ENCODE data around the gene JADE2. TPM values are rescaled to one million over a fixed set of nuclear protein-coding genes. Genes with fewer than 3 reads are reported as not detected.

JADE2 gene
- total and polyA plus RNA-seq, 2 of the 8 experiments (the other 6 are each of a cell fraction or from before 2014, with no cell fraction given) = 19.2 to 55.8 TPM

GRCh38 chr5:134479839-134480238 lies 45.6 kb upstream of the JADE2 start:
- H2BK12ac ChIP-seq (ENCODE audit: low read depth, low read length) = no peak overlapping the region
- no peak overlapping the region for H3K9ac ChIP-seq (replicated peaks in 1 of 4; ENCODE audit: extremely low read depth in 1 of 4, low read depth in 3 of 4, low read length in 3 of 4)
- no peak overlapping the region for H2BK120ac ChIP-seq (replicated peaks; ENCODE audit: low read depth, low read length)
- H3K56ac ChIP-seq (replicated peaks; ENCODE audit: insufficient read length, low read depth, low read length) = no peak overlapping the region
- FAIRE-seq (no peak), DNase-seq (ENCODE audit: low read depth in 1 of 2, low spot score in 2 of 2) (no peak)
- H3K4ac ChIP-seq (replicated peaks; ENCODE audit: insufficient read length, low read depth, low read length) = no peak overlapping the region
- TF ChIP-seq CTCF (IDR thresholded peaks at IDR 0.05; ENCODE audit: control extremely low read depth in 1 of 3, insufficient read depth in 1 of 3, low read depth in 1 of 3, low read length in 3 of 3) = no peak
- no peak overlapping the region for H2BK15ac ChIP-seq (ENCODE audit: low read length)
- H3K14ac ChIP-seq (ENCODE audit: insufficient read length) = no peak overlapping the region
- no peak overlapping the region for H3K23ac ChIP-seq (ENCODE audit: insufficient read length)
- H2BK5ac ChIP-seq (ENCODE audit: low read depth, low read length) = no peak overlapping the region
- no peak overlapping the region for H3K18ac ChIP-seq (ENCODE audit: extremely low read depth, low read length)
- H4K91ac ChIP-seq (replicated peaks; ENCODE audit: insufficient read length, low read length) = no peak overlapping the region
- no peak overlapping the region for H3K27ac ChIP-seq (ENCODE audit: low read depth, low read length)
- H3K27me3 ChIP-seq (replicated peaks in 1 of 4; ENCODE audit: control insufficient read depth in 3 of 4, extremely low read depth in 1 of 4, insufficient read depth in 3 of 4, low read length in 3 of 4) = no peaks in the 10 kb centered on the region
- CTCF ChIA-PET (ENCODE audit: partially characterized antibody) = interaction anchor here (0.7 to 1.3 kb wide), 3 partner anchors 11 to 14 kb away, joined by 3 read pairs; no protein-coding TSS in a partner anchor
- no peaks in the 10 kb centered on the region for H4K20me1 ChIP-seq (replicated peaks in 1 of 2; ENCODE audit: control insufficient read depth in 1 of 2, insufficient read depth in 2 of 2, low read length in 2 of 2)
- H3K9me3 ChIP-seq (ENCODE audit: insufficient read depth in 2 of 2, low read depth in 1 of 2, low read length in 1 of 2) = no peaks in the 10 kb centered on the region; a peak in 1 of 4 replicates
- H3K36me3 ChIP-seq (ENCODE audit: control insufficient read depth in 2 of 4, insufficient read depth in 4 of 4, low read length in 3 of 4) = no peaks in the 10 kb centered on the region
- POLR2A ChIA-PET (ENCODE audit: partially characterized antibody) = interaction anchor here (2.0 kb wide), 1 partner anchor 32 kb away, joined by 6 read pairs; no protein-coding TSS in a partner anchor
- H2AK5ac ChIP-seq (ENCODE audit: low read depth, low read length) = no peak overlapping the region
- no peak overlapping the region for H3K4me2 ChIP-seq (ENCODE audit: insufficient read depth in 1 of 2, low read depth in 2 of 2, low read length in 2 of 2)
- no peak overlapping the region for H4K5ac ChIP-seq (ENCODE audit: insufficient read length, low read depth, low read length)
- H2BK20ac ChIP-seq (ENCODE audit: low read length) = no peak overlapping the region
- H3K79me1 ChIP-seq (ENCODE audit: low read depth, low read length) = no peaks in the 10 kb centered on the region
- H3K79me2 ChIP-seq (ENCODE audit: control insufficient read depth in 1 of 2, insufficient read depth in 2 of 2, low read length in 2 of 2) = no peaks in the 10 kb centered on the region
- H3K4me1 ChIP-seq (replicated peaks in 1 of 4; ENCODE audit: control insufficient read depth in 3 of 4, insufficient read depth in 4 of 4, low read length in 3 of 4) = no peaks in the 10 kb centered on the region
- H3K4me3 ChIP-seq (ENCODE audit: extremely low read depth in 1 of 4, insufficient read depth in 2 of 4, low read depth in 3 of 4, low read length in 4 of 4) = no peak overlapping the region
- WGBS, 2 experiments (ENCODE audit: extremely low coverage in 1 of 2, insufficient coverage in 1 of 2, insufficient read length in 1 of 2, insufficient replicate concordance in 2 of 2, low coverage in 1 of 2, low lambda C conversion rate in 2 of 2, missing lambda C conversion rate in 1 of 2) = 96% methylated on average over 4 of the region's 4 CpGs; no CpG with 5 or more reads in 1 of the 2 experiments
- no peak overlapping the region for H4K8ac ChIP-seq (ENCODE audit: extremely low read depth, insufficient read depth, low read length)
- no peak overlapping the region for H2AFZ ChIP-seq (ENCODE audit: low read length)
- no peaks in the 10 kb centered on the region for H3K23me2 ChIP-seq (ENCODE audit: low read depth, low read length)

All from H1 (cell line).